Fibroblast of upper back skin (primary cell): ENCODE data around the gene MAP3K4.

Experiments used
- DNase-seq: peaks from one replicate; pipeline ENCODE4 v3.0.0-alpha.2; 2013

The MAP3K4 gene

DNA sequence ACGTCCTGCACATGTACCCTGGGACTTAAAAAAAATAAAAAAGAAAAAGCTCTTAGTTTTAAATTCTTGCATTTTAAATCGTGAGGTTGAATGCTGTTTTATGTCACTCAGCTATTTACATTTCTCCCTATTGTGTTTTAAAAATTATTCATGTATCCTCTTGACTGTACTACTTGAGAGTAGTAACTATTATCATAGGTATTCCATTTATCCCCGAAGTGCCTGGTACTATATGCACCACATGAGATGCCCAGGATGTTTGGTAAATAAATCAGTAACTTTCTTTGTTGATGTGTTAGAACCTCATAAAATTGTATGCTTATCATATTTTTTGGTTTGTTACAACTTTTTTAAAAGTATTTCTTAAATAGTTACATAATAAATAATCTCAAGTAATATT, 18.4 kb downstream of the MAP3K4 start:
- DNase-seq, result no peak

DNA sequence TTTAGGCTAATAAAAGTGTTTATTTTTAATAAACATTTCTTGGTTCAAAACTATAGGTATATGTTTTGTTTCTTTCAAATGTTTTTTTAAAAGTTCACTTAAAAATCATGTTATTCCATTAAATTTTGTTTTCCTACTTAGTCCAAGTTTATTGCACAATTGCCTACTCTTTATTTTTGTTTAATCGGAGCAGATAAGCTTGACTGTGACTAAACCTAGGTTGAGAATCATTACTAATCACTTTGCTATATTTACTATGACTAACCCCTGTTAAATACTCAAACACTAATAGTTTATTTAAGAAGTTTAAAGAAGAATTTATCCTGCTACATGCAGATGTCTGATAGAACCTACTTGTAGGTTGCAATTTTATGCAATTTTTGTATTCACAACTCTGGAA, 18.8 kb downstream of the MAP3K4 start:
- no peak for DNase-seq

DNA sequence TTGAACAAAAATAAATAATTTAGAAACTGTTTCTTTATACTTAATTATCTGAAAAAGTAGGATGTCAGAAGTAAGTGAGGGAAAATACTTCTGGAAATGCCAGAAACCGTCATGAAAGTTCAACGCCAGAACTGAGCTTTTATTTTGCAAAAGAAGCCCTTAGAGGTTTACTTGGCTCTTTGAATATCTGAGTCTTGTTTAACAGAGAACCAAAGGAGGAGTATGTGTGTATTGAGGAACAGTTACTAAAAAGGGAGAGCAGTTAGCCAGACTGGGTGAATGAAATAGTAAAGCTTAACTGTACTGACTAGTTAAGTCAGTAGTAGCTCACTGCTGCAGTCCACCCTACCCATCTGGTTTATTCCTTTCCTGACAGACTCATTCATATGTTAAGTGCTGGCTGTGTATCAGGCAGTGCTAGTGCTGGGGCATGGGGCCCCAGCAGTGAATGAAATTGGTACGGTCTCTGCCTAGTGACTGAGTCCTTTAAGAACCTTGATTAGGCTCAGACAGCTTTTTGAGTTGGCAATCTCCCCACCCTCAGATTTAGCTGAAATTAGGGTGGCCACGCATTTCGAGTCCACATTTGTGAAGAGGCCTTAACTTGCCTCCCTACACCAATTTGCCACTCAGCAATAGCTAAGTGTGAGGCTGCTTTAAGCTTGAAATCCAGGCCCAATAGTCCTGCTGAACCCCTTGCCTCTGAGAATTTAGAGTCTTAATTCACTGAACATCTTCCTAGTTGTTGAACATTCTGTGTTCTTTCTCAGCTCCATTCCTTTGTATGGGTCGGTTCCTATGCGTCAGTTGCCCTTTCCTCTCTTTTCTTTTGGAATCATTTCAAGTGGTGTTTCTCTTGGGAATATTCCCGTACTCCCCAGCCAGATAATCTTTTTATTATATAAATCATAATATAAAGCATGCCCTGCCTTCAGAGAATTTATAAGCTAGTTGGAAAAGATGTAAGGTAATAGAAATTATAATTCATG, 20.2 kb downstream of the MAP3K4 start:
- DNase-seq, result no peak

DNA sequence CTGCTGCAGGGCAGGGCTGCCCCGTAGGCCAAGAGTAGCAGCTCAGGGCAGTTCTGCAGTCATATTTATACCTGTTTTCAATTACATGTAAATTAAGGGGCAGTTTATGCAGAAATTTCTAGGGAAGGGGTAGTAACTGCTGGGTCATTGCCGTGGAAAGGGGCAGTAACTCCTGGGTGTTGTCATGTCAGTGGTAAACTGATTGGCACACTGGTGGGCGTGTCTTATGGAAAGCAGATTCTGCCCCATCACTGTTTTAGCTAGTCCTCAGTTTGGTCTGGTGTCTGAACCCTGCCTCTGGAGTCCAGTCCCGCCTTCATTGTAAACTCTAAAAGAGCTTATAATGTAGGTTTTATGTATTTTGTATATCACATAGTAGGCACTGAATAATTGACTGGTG, 22.1 kb downstream of the MAP3K4 start:
- DNase-seq, result no peak

DNA sequence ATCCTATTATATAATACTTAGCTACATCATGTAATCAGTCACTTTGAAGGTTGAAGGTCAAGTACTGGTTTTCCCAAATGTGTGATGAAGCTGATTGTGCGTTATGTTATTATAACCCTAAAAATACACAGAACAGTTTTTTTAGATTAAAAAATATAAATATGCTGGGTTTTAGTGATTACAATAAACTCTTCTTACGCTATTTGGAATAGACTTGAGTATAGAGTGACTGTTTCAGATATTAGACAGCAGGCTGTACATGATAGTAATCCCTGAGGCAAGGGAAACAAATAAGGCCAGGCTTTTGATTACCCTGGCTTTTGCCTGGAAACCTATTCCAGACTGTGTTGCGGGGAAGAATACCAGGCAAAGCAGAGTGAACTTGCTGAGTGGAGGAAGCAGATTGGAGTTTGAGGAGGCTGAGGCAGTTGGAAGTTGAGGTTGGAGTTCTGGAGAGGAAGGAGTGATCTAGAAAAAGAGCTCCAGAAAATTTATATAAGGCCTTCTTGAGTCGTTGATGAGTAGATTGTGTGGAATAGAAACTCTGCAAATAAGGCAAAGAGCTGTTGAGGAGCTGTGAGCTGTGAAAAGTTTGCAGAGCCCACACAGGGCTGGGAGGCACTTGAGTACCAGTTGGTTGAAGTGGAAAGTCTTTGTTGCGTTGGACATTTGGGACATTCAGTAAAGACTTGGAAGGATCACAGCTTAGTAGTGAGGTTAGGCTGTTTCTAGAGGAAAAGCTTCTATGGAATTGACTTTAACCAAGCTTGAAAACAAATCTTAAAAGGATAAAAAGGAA, 26.4 kb downstream of the MAP3K4 start:
- DNase-seq, result no peak

DNA sequence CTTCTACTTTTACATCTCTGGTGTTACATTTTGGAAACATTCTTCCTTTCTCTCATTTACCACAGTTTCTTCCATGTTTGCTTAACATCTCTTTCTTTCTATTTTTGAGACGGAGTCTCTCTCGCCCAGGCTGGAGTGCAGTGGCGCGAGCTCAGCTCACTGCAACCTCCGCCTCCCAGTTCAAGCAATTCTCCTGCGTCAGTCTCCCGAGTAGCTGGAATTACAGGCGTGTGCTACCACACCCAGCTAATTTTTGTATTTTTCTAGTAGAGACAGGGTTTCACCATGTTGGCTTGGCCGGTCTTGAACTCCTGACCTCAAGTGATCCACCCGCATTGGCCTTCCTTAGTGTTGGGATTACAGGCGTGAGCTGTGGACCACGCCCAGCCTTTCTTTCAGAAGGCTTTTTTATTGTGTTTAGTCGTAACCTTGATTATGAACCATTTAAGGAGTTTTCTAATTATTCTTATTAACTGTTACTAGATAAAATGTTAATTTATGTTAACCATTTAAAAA, 27.8 kb downstream of the MAP3K4 start:
- DNase-seq, result no peak

DNA sequence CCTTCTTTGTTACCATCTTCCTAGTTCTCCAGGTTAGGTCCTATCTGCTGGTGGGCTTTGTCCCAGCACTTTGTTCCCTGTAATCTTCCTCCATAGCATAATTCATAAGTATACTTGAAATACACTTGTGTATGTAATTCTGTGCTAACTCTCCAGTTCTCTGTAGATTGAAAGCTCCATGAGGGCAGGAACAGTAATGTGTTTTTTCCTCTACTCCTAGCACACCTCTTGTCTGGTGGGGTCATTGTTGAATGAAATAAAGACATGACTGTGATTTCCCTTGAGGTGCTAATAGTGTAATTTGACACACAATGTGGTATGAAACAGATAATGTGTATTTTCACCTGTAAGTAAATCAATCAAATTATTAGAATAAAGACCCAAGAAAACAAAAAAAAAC, 30.0 kb downstream of the MAP3K4 start:
- DNase-seq, result no peak

DNA sequence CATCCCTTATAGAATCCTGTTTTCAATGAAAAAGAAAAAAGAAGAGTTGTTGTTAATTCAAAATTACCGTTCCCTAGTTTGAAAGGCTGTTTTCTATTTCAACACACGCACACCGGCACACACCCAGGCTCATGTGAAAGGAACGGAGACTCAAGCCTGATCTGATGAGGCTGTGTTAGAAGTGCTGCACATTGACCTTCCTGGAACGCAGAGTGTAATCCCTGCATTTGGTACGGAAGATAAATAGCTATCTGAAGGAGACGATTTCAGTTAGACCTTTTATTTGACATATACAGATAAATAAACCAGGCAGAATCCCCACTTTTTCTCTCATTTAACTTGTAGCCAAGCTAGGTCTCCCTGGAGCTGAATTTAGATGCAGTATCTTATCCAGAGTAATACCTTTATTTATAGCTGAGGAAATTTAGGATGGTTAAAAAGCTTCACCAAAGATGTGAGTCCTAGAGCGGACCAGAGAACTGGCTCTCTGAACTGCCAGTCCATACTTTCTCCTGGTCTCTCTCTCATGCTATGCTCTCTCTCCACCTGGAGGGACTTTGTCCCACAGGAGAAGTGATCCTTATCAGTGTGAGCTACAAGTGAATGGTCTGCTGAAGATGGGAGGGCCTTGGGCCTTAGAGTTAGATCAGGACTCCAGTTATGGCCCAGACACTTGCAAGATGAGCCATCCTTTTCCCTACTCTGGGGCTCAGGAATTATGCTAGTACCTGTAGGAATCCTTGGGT, 30.6 kb downstream of the MAP3K4 start:
- DNase-seq, result no peak

DNA sequence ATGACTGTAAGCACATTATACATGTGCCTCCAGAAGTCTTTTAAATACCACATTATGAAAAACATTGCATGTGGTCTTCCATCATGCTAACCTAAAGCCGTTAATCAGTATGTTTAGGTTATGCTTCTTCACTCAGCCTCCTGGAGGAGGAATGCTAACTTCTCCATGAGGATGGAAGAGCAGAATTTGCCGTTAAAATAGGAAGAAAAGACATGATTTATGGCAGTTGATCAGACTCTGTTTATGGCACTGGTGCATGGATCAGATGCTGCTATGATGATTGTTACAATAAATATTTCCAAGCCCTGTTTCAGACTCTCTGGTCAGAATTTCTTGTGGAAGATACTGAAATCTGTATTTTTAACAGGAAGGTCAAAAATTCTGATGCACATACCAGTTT, 31.7 kb downstream of the MAP3K4 start:
- DNase-seq, result peak; percentile 79

DNA sequence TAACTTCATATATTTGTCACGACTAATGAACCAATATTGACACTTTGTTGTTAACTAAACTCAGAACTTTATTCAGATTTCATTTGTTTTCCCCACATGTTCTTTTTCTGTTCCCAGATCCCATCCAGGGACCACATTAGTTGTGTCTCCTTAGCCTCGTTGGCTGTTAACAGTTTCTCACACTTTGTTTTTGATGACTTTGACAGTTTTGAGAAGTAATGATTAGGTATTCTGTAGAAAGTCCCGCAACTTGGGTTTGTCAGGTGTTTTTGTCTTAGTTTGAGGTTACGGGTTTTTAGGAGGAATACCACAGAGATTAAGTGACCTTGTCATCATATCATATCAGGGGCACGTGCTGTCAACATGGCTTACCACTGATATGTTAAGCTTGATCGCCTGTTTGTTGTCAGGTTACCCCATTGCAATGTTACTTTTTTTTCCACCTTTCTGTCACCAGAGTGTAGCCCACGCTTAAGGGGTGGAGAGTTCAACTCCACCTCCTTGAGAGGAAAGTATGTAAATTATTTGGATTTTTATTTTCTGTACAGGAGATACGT, 32.9 kb downstream of the MAP3K4 start:
- no peak for DNase-seq

DNA sequence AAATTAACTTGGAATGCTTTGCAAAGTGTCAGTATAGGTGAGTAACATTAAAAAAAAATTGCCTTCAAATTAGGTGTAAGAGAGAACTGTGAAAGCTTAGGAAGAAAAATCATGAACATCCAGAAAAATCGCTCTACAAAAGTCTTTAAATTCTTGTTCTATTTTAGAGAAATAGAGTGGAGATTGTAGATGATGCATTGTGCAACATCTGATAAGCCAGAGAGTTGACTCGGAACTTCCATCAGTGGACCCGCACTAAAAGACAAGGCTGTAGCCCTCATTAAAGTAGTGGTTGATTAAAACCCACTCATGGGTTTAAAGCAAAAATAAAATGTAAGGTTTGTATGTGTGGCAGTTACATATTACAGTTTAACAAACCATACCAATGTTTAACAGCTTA, 35.8 kb downstream of the MAP3K4 start:
- no peak for DNase-seq

DNA sequence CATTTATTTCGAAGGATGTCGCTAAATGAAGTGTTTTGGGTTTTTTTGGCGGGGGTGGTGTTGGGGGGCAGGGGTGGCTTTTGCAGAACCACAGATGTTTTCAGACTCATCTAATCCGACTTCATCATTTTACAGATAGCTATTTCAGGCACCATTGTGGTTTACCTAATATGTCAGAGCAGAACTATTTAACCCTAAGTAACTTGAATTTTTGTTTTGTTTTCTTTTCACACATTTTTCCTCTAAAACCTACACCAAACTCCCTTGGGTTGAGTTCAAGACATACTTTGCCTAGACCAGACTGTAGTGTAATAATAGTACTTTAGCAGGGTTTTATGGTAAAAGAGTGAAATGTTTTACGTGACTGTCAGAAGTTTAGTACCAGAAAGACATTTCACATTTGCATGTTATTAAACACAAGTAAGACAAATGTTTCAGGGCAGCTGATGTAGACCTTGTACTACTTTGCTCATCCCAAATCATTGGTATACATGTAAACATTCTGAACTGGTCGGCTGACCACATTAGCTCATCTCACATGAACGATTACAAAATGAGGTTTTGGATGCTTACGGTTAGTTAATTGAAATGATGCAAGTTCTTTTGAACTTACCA, 37.7 kb downstream of the MAP3K4 start:
- peak; percentile 94 for DNase-seq

DNA sequence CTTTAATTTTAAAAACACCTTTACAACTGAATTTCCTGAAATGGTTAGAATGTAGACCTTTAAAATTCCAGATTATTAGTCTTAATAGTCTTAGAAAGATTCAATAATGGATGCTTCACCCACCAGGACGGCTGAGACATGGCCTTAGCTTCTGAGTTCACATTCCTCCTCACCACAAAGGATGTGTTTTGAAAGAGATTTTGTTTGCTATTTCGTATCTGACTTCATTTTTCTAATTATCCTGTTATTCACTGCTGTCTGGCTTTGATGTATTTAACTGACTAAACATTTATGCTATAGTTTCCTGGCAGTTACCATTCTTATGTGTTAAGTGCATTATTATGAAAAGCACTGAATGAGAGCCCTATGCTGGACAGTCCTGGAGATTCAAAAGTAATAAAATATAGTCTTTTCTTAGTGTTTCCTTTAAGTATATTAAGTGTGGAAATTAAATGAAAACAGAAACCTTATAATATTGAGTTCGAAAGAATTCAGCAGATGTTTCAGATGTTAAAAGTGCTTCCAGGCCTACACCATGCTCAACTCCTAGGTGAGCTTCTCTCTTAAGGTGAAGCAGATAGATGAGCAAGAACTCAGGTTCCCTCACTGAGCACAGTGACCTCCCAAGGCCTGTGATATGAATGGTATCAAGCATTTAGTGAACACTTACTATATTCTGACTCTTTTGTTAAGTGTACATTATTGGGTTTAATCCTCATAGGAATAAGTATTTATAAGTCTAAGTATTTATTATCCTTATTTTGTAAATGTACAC, 40.3 kb downstream of the MAP3K4 start:
- DNase-seq, result peak; percentile 78

DNA sequence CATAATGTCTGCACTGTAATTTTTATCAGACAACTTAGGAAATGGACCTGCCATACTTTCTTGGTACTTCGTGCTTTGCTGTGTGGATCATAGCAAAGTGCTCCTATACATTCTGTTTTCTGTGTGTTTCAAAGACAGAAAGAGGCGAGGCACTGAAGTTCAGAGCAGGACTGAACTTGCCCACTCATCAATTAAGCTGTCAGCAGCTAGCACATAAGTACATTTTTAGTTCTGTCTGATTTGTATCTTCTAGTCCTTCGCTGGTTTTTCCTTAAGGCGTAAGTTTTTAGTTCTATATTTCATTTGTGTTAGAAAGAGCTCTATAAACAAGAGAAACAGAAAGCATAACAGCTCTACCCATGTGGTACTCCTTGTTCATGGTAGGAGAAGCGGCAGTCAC, 42.1 kb downstream of the MAP3K4 start:
- peak; percentile 72 for DNase-seq

DNA sequence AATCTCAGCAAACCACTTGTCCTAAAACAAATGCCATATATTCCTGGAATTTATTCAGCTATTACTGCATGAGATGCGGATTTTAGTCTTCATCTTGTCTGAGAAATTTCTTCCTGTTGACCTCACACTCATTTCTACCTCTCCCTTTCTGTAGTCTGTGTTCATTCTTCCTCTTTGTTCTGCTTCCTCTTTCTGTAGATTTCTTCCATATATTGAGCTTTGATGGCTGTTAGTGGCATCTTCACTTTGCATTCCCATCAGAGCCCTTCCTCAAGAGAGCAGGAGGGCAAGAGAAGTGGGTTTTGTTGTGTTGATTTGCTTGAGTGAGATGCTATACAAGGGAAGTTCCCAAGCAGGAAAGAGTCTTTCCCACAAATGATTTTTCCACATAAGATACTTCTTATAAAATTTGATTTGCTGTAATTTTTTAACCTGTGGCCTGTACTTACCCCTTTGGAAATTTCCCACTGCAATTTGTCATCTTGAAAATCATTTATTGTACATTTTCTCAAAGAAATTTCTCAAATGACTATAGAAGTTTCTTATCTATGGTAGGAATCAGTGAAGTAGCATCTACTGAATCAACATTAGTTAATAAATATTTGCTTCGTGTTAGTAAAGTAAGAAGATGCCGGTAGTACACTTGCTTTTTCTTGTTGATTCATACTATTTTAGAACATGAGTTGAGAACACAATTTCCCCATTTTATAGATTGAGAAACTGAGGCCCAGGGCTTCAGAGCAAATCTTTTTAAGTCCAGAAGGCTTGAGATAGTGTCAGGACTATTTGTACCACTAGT, 43.8 kb downstream of the MAP3K4 start:
- DNase-seq, result no peak

DNA sequence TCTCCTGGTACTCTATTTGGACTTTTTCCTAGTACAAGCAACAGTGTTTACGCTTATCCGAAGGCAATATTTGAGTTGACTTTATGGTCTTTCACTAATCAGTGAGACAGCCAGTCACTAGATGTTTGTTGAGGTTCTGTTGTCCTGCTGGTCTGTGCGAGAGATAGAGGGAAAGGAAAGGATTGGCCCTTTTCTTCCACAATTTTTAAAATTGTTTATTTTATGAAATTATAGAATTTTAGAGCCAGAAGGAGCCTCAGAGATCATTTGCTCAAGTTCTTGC, 44.4 kb downstream of the MAP3K4 start:
- no peak for DNase-seq

DNA sequence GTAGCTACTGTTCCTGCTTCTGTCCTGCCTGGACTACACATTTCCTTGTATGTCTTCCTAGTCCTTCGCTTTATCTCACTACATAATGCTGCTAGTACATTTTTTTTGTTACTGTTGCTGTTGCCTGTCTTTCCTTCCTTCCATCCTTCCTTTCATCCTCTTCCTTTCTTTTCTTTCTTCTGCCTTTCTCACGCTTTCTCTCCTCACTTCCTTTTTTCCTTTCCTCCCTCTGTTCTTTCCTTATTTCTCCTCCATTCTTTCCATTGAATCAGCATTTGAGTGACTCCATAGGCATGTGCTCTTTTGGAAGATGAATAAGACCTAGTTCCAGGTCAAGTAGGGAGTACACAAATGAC, 46.3 kb downstream of the MAP3K4 start:
- DNase-seq, result no peak

DNA sequence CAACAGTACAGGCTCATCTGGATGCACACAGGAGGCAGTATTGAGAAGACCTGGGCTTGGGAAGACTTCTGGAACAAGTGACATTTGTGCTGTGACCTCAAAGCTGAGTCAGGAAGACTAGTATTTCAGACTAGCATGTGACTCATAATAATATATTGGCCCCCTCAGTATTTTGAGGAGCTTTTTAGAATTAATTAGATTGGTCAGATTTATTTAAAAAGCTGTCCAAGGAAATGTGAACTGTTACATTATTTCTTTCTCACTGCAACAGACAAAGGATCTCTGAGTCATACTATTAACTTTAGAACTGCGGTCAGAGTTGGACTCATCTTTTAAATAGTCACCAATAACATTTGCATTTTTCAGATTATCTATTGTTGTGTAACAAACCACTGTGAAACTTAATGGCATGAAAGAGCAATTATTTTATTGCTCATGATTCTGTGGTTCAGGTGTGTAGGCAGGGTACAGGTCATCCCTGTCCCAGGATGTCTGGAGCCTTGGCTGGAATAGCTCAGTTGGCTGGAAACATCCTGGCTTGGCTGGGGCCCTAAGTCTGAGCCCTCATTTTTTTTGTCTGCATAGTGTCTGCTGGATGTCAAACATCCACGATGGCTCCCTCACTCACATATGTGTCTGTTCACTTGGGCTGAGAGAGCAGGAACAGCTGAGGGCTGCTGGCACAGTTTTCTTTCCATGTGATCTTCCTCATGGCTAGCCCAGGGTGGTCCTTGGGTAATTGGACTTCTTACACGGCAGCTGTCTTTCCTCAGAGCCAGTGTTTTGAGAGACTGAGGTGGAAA, 46.9 kb downstream of the MAP3K4 start:
- DNase-seq, result peak; percentile 97

DNA sequence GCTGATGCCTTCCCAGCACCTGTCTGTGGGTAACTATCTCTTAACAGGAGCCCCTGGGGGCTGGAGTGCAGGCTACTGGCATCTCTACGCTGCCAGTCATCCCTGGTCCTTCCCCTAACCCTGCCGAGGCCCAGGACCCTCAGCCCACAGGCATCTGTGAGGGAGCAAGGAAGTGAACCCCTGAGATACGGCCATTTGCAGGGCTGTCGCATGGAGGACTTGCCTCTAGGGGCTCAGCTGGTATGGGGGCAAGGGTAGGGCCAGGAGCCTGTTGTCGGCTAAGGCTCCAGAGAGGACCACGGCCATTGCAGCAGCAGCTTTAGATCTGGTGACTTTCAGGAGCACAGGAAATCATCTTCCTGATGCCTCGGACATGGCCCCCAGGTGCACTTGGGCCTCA, 49.7 kb downstream of the MAP3K4 start:
- no peak for DNase-seq

DNA sequence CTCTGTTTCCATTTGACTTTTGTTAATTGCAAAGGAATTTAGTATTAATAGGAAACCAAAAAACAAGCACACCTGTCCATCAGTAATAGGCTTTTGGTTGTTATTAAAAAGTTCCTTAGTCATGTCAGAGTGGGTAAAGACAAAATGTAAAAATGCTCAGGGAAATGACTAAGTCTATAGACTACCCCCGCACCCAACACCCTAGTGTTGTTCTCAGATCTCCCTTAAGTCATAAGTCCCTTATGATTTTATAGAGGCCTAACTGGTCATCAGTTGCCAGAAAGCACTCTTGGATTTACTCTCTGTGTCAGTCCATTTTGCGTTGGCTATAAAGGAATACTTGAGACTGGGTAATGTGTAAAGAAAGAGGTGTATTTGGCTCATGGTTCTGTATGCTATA, 52.8 kb downstream of the MAP3K4 start:
- no peak for DNase-seq
